HG03095 (cell line): ENCODE measurements around the gene TUT4.

Source experiments
- ATAC-seq: cut with Tn5 transposase; IDR thresholded peaks from one replicate; pipeline ENCODE4 v1.9.1; 2021; ENCODE audit warnings: moderate library complexity; ENCODE audit not compliant: unreplicated experiment

The TUT4 gene

GRCh38 chr1:52572387-52572786, 19.5 kb upstream of the TUT4 start:
- no peak for ATAC-seq

- no peak for ATAC-seq
These were observed 18.9 kb upstream of the TUT4 start for GRCh38 chr1:52571783-52572182.

- ATAC-seq = no peak
These were observed 16.7 kb upstream of the TUT4 start for GRCh38 chr1:52569449-52570210.

GRCh38 chr1:52567943-52568342, 15.1 kb upstream of the TUT4 start:
- ATAC-seq = no peak

- ATAC-seq = no peak
These were observed 9.9 kb upstream of the TUT4 start for GRCh38 chr1:52562766-52563165.

- ATAC-seq = no peak
These were observed 7.0 kb upstream of the TUT4 start for GRCh38 chr1:52559875-52560274.

GRCh38 chr1:52558941-52559340, 6.0 kb upstream of the TUT4 start:
- ATAC-seq = no peak

GRCh38 chr1:52556641-52557360, 3.9 kb upstream of the TUT4 start:
- no peak for ATAC-seq

GRCh38 chr1:52554756-52555155, 1.9 kb upstream of the TUT4 start:
- ATAC-seq = no peak

GRCh38 chr1:52554267-52554640, 1.4 kb upstream of the TUT4 start:
- ATAC-seq = no peak

GRCh38 chr1:52553362-52554266, 722 bp upstream of the TUT4 start:
- ATAC-seq = peak; percentile 51

GRCh38 chr1:52552236-52552504, 722 bp downstream of the TUT4 start:
- no peak for ATAC-seq

GRCh38 chr1:52551507-52552235, 1.2 kb downstream of the TUT4 start:
- no peak for ATAC-seq

GRCh38 chr1:52550447-52550846, 2.4 kb downstream of the TUT4 start:
- no peak for ATAC-seq

GRCh38 chr1:52549267-52549666, 3.6 kb downstream of the TUT4 start:
- no peak for ATAC-seq

GRCh38 chr1:52546852-52547251, 6.0 kb downstream of the TUT4 start:
- ATAC-seq = no peak

GRCh38 chr1:52544665-52545525, 8.0 kb downstream of the TUT4 start:
- no peak for ATAC-seq

GRCh38 chr1:52542085-52542688, 10.7 kb downstream of the TUT4 start:
- no peak for ATAC-seq

- no peak for ATAC-seq
These were observed 17.7 kb downstream of the TUT4 start for GRCh38 chr1:52534928-52535764.
